HG02840 (cell line): Measurements from ENCODE around the gene MACROD2.

ENCODE experiments used
- ATAC-seq: cut with Tn5 transposase; IDR thresholded peaks from one replicate; pipeline ENCODE4 v1.9.1; 2021; ENCODE audit warnings: mild to moderate bottlenecking, moderate library complexity, moderate number of reproducible peaks; ENCODE audit not compliant: unreplicated experiment, low FRiP score

Gene MACROD2

DNA sequence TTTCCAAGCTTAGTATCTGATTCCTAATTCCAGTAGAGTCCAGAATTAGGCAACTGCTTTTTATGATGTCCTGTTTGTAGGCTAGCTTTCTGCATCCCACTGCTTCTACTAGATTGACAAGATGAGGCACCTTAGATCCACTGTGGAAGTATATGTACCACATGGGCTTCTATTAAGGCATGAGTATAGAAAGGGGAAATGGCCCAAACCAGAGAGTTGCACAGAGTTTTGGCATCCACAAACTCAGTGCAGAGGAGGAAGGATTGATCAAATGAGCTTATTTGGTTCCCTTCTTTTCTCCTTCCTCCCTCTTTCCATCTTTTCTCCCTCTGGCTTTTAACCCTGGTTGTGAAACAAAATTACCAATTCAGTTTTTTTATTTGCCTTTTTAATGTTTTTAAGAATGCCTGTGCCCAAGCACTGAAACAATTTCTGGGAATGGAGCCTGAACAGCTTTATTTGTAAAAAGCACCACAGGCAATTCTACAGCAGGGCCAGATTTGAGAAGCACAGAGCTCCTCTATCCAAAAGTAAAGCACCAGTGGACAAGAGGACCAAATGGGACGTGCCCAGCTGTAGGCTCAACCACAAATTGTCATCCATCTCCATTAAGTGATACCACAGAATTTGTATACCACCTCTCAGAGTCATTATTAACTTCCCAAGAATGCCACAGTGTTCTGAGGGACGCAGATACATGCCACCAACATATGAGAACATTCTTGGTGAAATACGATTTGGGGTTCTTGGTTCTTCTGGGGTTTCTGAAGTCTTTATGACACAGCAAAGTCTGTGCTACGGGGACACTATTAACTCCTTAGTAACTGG lies 1608.9 kb downstream of the MACROD2 start:
- no peak for ATAC-seq

DNA sequence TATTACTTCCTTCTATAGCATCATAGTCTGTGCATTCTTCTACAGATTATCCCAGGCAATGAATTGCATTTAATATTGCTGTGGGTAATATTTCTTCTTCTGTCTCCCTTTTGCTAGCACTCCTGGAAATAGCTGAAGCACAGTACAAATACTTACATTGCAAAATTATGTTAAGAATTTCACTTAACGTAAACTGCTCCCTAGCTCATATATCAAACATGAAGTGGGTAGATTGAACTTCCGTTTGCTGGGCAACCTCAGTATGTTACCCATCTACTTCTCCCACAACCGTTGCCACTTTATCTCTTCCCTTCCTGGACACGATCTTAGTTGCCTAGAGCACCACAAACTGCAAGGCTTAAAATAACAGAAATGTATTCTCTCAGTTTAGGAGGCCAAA lies 1614.6 kb downstream of the MACROD2 start:
- ATAC-seq: no peak

GRCh38 chr20:15610787-15611186 lies 1615.5 kb downstream of the MACROD2 start:
- ATAC-seq: no peak

GRCh38 chr20:15611541-15611940 lies 1616.2 kb downstream of the MACROD2 start:
- ATAC-seq: no peak

DNA sequence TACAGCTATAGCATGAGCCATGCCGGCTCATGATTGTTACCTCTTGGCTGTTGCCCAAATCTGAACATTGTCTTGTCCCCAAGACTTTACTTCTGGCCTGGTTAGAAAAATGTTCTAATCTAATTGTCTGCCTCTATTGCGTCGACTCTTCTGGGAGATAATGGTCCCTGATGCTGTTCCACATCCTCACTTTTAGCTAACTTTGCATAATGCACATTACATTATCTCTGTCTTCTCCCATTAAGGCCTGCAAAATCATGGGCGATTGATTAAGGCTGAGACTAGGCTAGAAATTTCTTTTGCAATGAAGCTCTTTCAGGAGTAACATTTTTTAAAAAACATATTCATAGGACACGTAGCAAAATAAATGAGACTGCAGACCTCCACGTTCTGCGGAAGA lies 1616.9 kb downstream of the MACROD2 start:
- no peak for ATAC-seq

DNA sequence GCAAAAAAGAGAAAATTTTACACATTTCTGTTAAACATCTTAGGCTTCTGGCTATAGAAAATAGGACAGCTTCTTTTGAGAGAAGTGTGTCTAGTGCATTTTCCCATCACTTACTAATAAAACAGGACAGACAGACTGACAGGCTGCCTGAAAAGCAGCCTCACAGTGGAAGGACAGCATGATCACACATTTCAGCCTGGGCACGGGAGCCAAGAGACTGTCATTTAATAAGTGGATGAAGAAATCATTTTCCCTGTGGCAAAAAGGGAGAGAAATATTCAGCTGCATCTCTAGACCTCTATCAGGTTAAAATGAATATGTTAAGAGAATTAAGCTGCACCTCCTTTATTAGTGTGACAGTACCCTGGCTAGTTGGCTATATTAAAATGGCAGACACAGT lies 1617.5 kb downstream of the MACROD2 start:
- no peak for ATAC-seq

GRCh38 chr20:15613530-15613929 lies 1618.2 kb downstream of the MACROD2 start:
- ATAC-seq: no peak

DNA sequence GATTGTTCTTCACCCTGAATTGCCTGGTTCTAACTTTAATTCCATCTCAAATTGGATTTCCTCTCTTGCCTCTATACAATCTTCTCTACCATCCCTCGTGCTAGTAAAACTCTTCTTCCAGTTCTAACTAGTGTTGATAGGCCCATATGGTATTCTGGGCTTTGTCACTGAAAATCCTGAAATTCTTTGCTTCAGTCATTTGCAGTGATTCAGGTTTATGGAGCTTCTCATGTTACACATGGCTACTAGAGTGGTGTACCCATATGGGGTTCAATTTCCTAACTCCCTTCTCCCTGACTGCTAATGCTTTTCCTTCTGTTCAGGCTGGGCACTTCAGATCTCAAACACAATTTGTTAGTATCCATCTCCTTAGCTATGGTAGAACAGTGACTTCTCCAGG lies 1621.3 kb downstream of the MACROD2 start:
- no peak for ATAC-seq

- no peak for ATAC-seq
Measured at GRCh38 chr20:15618110-15618509, 1622.8 kb downstream of the MACROD2 start.

DNA sequence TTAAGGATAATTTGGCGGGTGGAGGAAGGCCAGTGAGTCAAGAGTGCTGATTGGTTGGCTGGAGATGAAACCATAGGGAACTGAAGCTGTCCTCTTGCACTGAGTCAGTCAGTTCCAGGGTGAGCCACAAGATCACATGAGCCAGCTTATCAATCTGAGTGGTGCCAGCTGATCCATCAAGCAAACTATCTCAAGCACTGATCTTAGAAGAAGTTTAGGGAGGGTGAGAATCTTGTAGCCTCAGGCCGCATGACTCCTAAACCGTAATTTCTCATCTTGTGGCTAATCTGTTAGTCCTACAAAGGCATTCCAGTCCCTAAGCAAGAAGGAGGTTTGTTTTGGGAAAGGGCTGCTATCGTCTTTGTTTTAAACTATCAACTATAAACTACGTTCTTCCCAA lies 1623.6 kb downstream of the MACROD2 start:
- ATAC-seq: no peak

- ATAC-seq: no peak
Measured at GRCh38 chr20:15619341-15619740, 1624.0 kb downstream of the MACROD2 start.

- ATAC-seq: no peak
Measured at GRCh38 chr20:15619816-15620215, 1624.5 kb downstream of the MACROD2 start.

- ATAC-seq: no peak
Measured at GRCh38 chr20:15622368-15622767, 1627.1 kb downstream of the MACROD2 start.

DNA sequence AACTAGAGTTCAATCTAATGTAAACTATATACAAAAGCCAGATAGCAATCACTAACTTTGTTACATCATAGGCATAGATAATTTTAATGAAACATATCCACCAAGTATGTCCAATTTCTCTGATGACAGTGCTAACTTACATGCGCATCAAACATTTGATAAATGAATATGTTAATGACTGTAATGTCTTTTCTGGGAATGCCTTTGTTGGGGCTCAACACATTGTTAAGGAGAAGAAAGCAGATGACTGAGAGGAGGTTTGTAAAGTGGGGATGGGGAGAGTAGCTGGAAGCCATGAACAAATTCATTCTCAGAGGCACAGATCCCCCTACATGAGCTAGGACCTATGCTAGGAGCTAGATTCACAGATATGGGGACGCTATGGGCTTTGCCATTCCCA lies 1627.9 kb downstream of the MACROD2 start:
- ATAC-seq: no peak

DNA sequence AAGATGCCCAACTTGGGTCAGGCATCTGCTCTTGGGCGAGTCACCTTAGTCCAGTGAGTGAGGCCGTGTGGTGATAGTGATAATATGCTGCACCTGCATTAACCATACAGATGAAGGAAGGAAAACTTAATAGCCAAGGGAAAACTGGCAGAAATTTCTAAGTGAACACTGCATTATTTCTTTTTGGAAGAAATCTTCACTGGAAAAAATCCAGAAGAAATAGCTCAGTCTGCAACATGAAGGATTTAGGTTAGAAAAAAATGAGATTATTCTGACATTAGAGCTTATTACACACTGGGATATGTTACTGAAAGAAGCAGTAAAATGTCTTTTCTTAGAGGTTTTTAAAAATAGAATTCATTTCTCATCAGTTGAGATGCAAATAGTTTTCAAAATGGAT lies 1630.7 kb downstream of the MACROD2 start:
- no peak for ATAC-seq

DNA sequence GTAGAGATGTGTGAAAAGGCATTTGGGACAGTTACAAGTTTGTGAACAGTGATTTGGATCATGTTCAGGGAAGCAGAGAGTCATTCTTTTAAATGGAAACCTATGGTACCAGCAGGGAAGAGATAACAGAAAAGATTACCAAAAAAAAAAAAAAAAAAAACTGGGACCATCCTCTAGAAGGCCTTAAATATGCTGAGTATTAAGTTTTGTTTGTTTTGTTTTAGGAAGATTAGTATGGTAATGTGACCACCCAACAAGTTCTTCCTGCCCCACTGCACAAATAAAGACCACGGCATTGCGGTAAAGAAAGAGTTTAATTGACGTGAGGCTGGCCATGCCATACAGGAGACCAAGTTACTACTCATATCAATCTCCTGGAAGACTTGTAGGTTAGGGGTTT lies 1631.8 kb downstream of the MACROD2 start:
- ATAC-seq: no peak

- ATAC-seq: no peak
Measured at GRCh38 chr20:15627501-15627903, 1632.2 kb downstream of the MACROD2 start.

- ATAC-seq: no peak
Measured at GRCh38 chr20:15628851-15629353, 1633.6 kb downstream of the MACROD2 start.

- ATAC-seq: no peak
Measured at GRCh38 chr20:15630360-15630759, 1635.0 kb downstream of the MACROD2 start.

DNA sequence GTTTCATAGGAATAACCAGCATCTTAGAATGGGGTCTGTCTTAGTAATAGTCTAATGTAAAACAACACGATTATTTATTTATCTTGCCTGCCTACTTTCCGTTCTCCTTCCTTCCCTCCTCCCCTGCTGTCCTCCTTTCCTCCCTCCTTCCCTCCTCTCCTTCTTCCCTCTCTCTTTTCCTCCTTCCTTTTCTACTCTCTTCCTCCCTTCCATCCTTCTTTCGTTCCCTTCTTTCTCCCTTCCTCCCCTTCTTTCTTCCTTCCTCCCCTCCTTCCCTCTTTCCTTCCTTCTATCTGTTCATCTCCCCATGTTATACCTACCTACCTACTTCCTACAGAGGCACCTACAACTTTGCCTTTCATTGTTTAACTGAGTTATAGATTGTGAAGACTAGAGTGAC lies 1637.4 kb downstream of the MACROD2 start:
- no peak for ATAC-seq

DNA sequence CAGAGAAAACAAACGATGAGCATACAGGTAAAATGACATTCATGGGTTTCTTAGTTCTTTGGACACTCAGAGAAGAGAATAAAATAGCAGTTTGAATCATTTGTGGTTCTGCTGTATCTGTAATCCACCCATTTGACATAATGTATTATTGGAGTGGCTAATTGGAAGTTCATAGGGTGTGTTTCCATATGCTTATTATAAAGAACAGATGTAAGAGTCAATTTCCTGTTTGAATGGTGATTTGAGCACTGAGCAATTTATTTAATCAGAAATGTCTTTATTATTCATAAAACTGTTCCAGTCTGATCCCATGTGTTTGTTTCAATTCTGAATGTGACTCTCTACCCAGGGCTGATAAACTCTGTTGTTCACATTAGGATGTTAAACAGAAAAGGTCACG lies 1638.8 kb downstream of the MACROD2 start:
- no peak for ATAC-seq

GRCh38 chr20:15637546-15637945 lies 1642.2 kb downstream of the MACROD2 start:
- no peak for ATAC-seq
